Sigmoid colon (tissue), 7 donors: Measurements from ENCODE around the gene METAP1. TPM values are rescaled to one million over a fixed set of nuclear protein-coding genes. Genes with fewer than 3 reads are reported as not detected.
"Not testable (repeated sequence)": the region's sequence is repeated elsewhere in the genome, so short reads cannot be mapped to it uniquely, and the experiment has no call there.

Experiments
- DNase-seq: peaks from one replicate; pipeline ENCODE4 v3.0.0-alpha.2; 2019
- H3K27ac ChIP-seq, 4 donors: fragments of 200-600 bp; sonication (generic); one replicate each; pipeline ENCODE4 v1.5.1; 2016 to 2019; ENCODE audit warnings: mild to moderate bottlenecking in 1 of 4
- H3K27me3 ChIP-seq, 3 donors: fragments of 200-600 bp; sonication (generic); one replicate each; pipeline ENCODE4 v1.5.1; 2019; ENCODE audit warnings: mild to moderate bottlenecking in 1 of 3
- H3K36me3 ChIP-seq, 4 donors: fragments of 200-600 bp; sonication (generic); one replicate each; pipeline ENCODE4 v1.5.1; 2016 to 2019
- H3K4me1 ChIP-seq, 4 donors: fragments of 200-600 bp; sonication (generic); one replicate each; pipeline ENCODE4 v1.5.1; 2017 to 2019
- H3K4me3 ChIP-seq, 4 donors: fragments of 200-600 bp; sonication (generic); one replicate each; pipeline ENCODE4 v1.5.1; 2017 to 2019; ENCODE audit warnings: mild to moderate bottlenecking in 2 of 4, moderate library complexity in 1 of 4
- H3K9me3 ChIP-seq, 4 donors: fragments of 200-600 bp in 3 of 4; sonication (generic) in 3 of 4; one replicate each; pipeline versions ENCODE4 v1.5.1 to v1.6.1; 2013 to 2019
- EP300 ChIP-seq, 4 donors: sonication (generic); formaldehyde crosslinking; IDR thresholded peaks; one replicate each; pipeline ENCODE4 v1.6.1; 2017; ENCODE audit warnings: antibody characterized with exemption in 4 of 4
- POLR2A ChIP-seq, 2 donors: fragments of 450-650 bp; IDR thresholded peaks; one replicate each; pipeline ENCODE4 v1.6.1; 2016; ENCODE audit warnings: antibody characterized with exemption in 2 of 2, mild to moderate bottlenecking in 2 of 2, moderate library complexity in 2 of 2
- POLR2AphosphoS5 ChIP-seq, 4 donors: sonication (generic); formaldehyde crosslinking; IDR thresholded peaks; one replicate each; pipeline ENCODE4 v1.6.1; 2017; ENCODE audit warnings: antibody characterized with exemption in 4 of 4
- WGBS, 2 donors: extraction: QIAGEN DNeasy Blood & Tissue Kit; methylation state at CpG; one replicate each; pipeline ENCODE4 v1.1.7; 2013; 5-methylcytosine and 5-hydroxymethylcytosine counted together
- intact Hi-C: fragments of 100-400 bp; cut with DNase I; formaldehyde crosslinking; loops from one replicate; pipeline ENCODE4 v1.15.1; 2023
- polyA plus RNA-seq, 3 donors: library from polyadenylated mRNA; stranded (reverse); fragments of 200-250 nt; gene quantifications; one replicate each; pipeline ENCODE4 v1.2.3, GENCODE V29; 2013
- total RNA-seq, 4 donors: library from RNA; depleted of rRNA; stranded (reverse); fragments of >200 nt; gene quantifications; one replicate each; pipeline ENCODE4 v1.1.0, GENCODE V29; 2016
- TF ChIP-seq, protein P1 (sequence below), 4 experiments: fragments of 450-650 bp in 3 of 4; fragments of 200-600 bp in 1 of 4; IDR thresholded peaks; one replicate each; pipeline ENCODE4 v1.5.1; 2016 to 2019; ENCODE audit warnings: antibody characterized with exemption in 4 of 4, mild to moderate bottlenecking in 3 of 4, moderate library complexity in 2 of 4
- donor health status: healthy with polysubstance abuse.
- donor health status: Bipolar disorder and iron deficiency.
- donor health status: healthy.

Gene METAP1
- total and polyA plus RNA-seq, 7 donors: 34.2 to 56.0 (median 48.6) TPM

GRCh38 chr4:99099311-99099710 is 103.8 kb downstream of the METAP1 start:
- intact Hi-C loops: no loop called here
- TF ChIP-seq POLR2AphosphoS5 (IDR thresholded peaks at IDR 0.05): no peak
- TF ChIP-seq, protein P1, sequence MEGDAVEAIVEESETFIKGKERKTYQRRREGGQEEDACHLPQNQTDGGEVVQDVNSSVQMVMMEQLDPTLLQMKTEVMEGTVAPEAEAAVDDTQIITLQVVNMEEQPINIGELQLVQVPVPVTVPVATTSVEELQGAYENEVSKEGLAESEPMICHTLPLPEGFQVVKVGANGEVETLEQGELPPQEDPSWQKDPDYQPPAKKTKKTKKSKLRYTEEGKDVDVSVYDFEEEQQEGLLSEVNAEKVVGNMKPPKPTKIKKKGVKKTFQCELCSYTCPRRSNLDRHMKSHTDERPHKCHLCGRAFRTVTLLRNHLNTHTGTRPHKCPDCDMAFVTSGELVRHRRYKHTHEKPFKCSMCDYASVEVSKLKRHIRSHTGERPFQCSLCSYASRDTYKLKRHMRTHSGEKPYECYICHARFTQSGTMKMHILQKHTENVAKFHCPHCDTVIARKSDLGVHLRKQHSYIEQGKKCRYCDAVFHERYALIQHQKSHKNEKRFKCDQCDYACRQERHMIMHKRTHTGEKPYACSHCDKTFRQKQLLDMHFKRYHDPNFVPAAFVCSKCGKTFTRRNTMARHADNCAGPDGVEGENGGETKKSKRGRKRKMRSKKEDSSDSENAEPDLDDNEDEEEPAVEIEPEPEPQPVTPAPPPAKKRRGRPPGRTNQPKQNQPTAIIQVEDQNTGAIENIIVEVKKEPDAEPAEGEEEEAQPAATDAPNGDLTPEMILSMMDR (IDR thresholded peaks at IDR 0.05): no peak
- TF ChIP-seq POLR2A (IDR thresholded peaks at IDR 0.05): no peak
- H3K27ac ChIP-seq: no peak overlapping the region
- WGBS, 2 donors: 91 to 96% methylated on average over 12 of the region's 12 CpGs
- H3K27me3 ChIP-seq: no peaks in the 10 kb centered on the region
- H3K36me3 ChIP-seq: no peaks in the 10 kb centered on the region
- H3K9me3 ChIP-seq: no peaks in the 10 kb centered on the region
- peaks cover 0 to 5% (median 0%) of the 10 kb centered on the region in 4 donors for H3K4me1 ChIP-seq
- H3K4me3 ChIP-seq: no peak overlapping the region
- no peak for DNase-seq

GRCh38 chr4:99099814-99100213 is 104.3 kb downstream of the METAP1 start:
- H3K4me3 ChIP-seq, DNase-seq: not testable (repeated sequence)

GRCh38 chr4:99100876-99101275 is 105.4 kb downstream of the METAP1 start:
- Histone ChIP-seq H3K36me3 (no peaks in the 10 kb centered on the region), H3K4me1 (peaks cover 0 to 5% (median 0%) of the 10 kb centered on the region in 4 donors), H3K27me3 (no peaks in the 10 kb centered on the region), H3K27ac (no peak overlapping the region), H3K9me3 (no peaks in the 10 kb centered on the region), H3K4me3 (no peak overlapping the region)
- DNase-seq: no peak
- 93 to 96% methylated on average over 1 of the region's 1 CpG for WGBS, 2 donors
- intact Hi-C loops: no loop called here
- no peak for TF ChIP-seq EP300 (IDR thresholded peaks at IDR 0.05)
- no peak for TF ChIP-seq POLR2A (IDR thresholded peaks at IDR 0.05)
- no peak for TF ChIP-seq POLR2AphosphoS5 (IDR thresholded peaks at IDR 0.05)
- TF ChIP-seq, protein P1 (IDR thresholded peaks at IDR 0.05): no peak

More at GRCh38 chr4:99099814-99100213, 104.3 kb downstream of the METAP1 start:
- H3K9me3 ChIP-seq, H3K27me3 ChIP-seq, H3K27ac ChIP-seq, H3K36me3 ChIP-seq, H3K4me1 ChIP-seq, intact Hi-C loops: not testable (repeated sequence)
- WGBS, 2 donors: 95% methylated on average over 5 of the region's 5 CpGs

DNA sequence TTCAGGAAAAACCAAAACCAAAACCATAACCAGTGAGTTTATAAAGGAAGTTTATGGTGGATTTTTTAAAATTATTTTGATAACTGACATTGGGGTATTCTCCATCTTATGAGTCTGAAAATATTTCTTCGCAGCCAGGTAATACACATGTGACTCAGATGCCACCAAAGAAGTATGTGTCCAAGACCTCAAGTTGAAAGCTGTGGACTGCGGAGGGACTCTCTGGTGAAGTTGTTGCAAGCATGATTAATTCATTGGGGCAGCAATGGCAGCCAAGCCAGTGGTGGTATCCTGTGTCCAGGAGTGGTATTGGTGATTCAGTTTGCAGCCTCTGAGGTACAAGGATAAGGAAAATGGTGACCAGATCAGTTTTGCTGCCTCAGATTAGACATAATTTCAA is 107.1 kb downstream of the METAP1 start:
- 96 to 99% methylated on average over 2 of the region's 2 CpGs for WGBS, 2 donors
- Histone ChIP-seq H3K9me3 (no peaks in the 10 kb centered on the region), H3K27me3 (no peaks in the 10 kb centered on the region), H3K27ac (no peak overlapping the region), H3K4me1 (peaks cover 0 to 5% (median 0%) of the 10 kb centered on the region in 4 donors), H3K36me3 (no peaks in the 10 kb centered on the region), H3K4me3 (no peak overlapping the region)
- intact Hi-C loops: no loop called here
- DNase-seq: no peak
- TF ChIP-seq POLR2A (IDR thresholded peaks at IDR 0.05) (no peak), EP300 (IDR thresholded peaks at IDR 0.05) (no peak), POLR2AphosphoS5 (IDR thresholded peaks at IDR 0.05) (no peak)
- TF ChIP-seq, protein P1 (IDR thresholded peaks at IDR 0.05): no peak

- Histone ChIP-seq H3K9me3 (no peaks in the 10 kb centered on the region), H3K27ac (no peak overlapping the region), H3K4me3 (no peak overlapping the region), H3K36me3 (no peaks in the 10 kb centered on the region), H3K4me1 (peaks cover 0 to 5% (median 0%) of the 10 kb centered on the region in 4 donors), H3K27me3 (no peaks in the 10 kb centered on the region)
- TF ChIP-seq EP300 (IDR thresholded peaks at IDR 0.05) (no peak), POLR2A (IDR thresholded peaks at IDR 0.05) (no peak), POLR2AphosphoS5 (IDR thresholded peaks at IDR 0.05) (no peak)
- TF ChIP-seq, protein P1 (IDR thresholded peaks at IDR 0.05): no peak
- intact Hi-C loops: no loop called here
- no peak for DNase-seq
These were observed 107.6 kb downstream of the METAP1 start for GRCh38 chr4:99103166-99103565.
